ENCODE results near the gene HIRIP3.

- no peak for TF ChIP-seq CTCF (IDR thresholded peaks at IDR 0.05; ENCODE audit: extremely low read depth in 1 of 2, insufficient read depth in 1 of 2, low read depth in 1 of 2, low read length in 2 of 2)
- no peak for TF ChIP-seq POLR2AphosphoS5 (IDR thresholded peaks at IDR 0.05; ENCODE audit: insufficient read depth, low read depth, low read length)
- TF ChIP-seq MYC (IDR thresholded peaks at IDR 0.05; ENCODE audit: low read depth, low read length) = no peak
Observed at GRCh38 chr16:29943846-29944799, 51.3 kb downstream of the HIRIP3 start.
